Fibroblast of the aortic adventitia (primary cell): ENCODE data around the gene TMEM134. TPM values are rescaled to one million over a fixed set of nuclear protein-coding genes. Genes with fewer than 3 reads are reported as not detected.

Source experiments
- DNase-seq: peaks from one replicate; pipeline ENCODE4 v3.0.0-alpha.2; 2010; ENCODE audit warnings: low read depth
- H3K4me3 ChIP-seq: 2 replicates; pipeline ENCODE4 v1.5.1; 2011; ENCODE audit warnings: low read depth, mild to moderate bottlenecking, control low read depth, low read length, moderate library complexity
- CTCF ChIP-seq: IDR thresholded peaks from 2 replicates; pipeline ENCODE4 v1.5.1; 2011; ENCODE audit warnings: mild to moderate bottlenecking, low read length, control low read depth, inconsistent platforms; ENCODE audit not compliant: insufficient read depth
- total RNA-seq: library from RNA; depleted of rRNA; stranded (reverse); fragments of >200 nt; gene quantifications from 2 replicates; pipeline ENCODE4 v1.2.3, GENCODE V29; 2012; ENCODE audit warnings: low replicate concordance

Gene TMEM134
- total RNA-seq, 1 donor = 27.9 TPM

- TF ChIP-seq CTCF = no peak
- no peak overlapping the region for H3K4me3 ChIP-seq
- DNase-seq = no peak
These were observed 18.0 kb downstream of the TMEM134 start for GRCh38 chr11:67450796-67451657.

GRCh38 chr11:67449116-67449844, 19.8 kb downstream of the TMEM134 start:
- DNase-seq = no peak
- no peak for TF ChIP-seq CTCF

GRCh38 chr11:67448220-67448609, 20.8 kb downstream of the TMEM134 start:
- H3K4me3 ChIP-seq = no peak overlapping the region
- no peak for TF ChIP-seq CTCF
- no peak for DNase-seq

More at GRCh38 chr11:67449116-67449844, 19.8 kb downstream of the TMEM134 start:
- no peak overlapping the region for H3K4me3 ChIP-seq

GRCh38 chr11:67445515-67445914, 23.5 kb downstream of the TMEM134 start:
- DNase-seq = no peak
- H3K4me3 ChIP-seq = no peak overlapping the region
- no peak for TF ChIP-seq CTCF

- DNase-seq = no peak
- no peak for TF ChIP-seq CTCF
These were observed 26.3 kb downstream of the TMEM134 start for GRCh38 chr11:67442504-67443404.

GRCh38 chr11:67441731-67442351, 27.2 kb downstream of the TMEM134 start:
- DNase-seq = no peak
- H3K4me3 ChIP-seq = peak overlapping the region; percentile 89
- no peak for TF ChIP-seq CTCF

More at GRCh38 chr11:67442504-67443404, 26.3 kb downstream of the TMEM134 start:
- H3K4me3 ChIP-seq = peak overlapping the region; percentile 89
